OCI-LY1 (cell line): ENCODE data around the gene TMC5.

ENCODE experiments used
- H2AFZ ChIP-seq: fragments of 200-600 bp; sonication (generic), shearing (Covaris generic); 2 replicates; pipeline ENCODE4 v1.6.0; 2014; ENCODE audit warnings: antibody characterized with exemption, mild to moderate bottlenecking, low read length
- H3F3A ChIP-seq: fragments of 200-600 bp; sonication (generic), shearing (Covaris generic); 2 replicates; pipeline ENCODE4 v1.6.0; 2014; ENCODE audit warnings: mild to moderate bottlenecking, antibody characterized with exemption, low read length, moderate library complexity; ENCODE audit not compliant: insufficient read depth
- H3K27ac ChIP-seq: fragments of 200-600 bp; sonication (generic); 2 replicates; pipeline ENCODE4 v1.5.1; 2014; ENCODE audit warnings: low read length, mixed run types, mild to moderate bottlenecking, low read depth; ENCODE audit not compliant: poor library complexity, severe bottlenecking
- H3K27me3 ChIP-seq: fragments of 200-600 bp; sonication (generic); 2 replicates; pipeline ENCODE4 v1.6.0; 2014; ENCODE audit warnings: antibody characterized with exemption, mild to moderate bottlenecking, low read length, moderate library complexity; ENCODE audit not compliant: insufficient read depth
- H3K36me3 ChIP-seq: fragments of 200-600 bp; sonication (generic); 2 replicates; pipeline ENCODE4 v1.6.1; 2014; ENCODE audit warnings: mild to moderate bottlenecking, antibody characterized with exemption, low read length, moderate library complexity, mixed read lengths; ENCODE audit not compliant: insufficient read depth
- H3K4me1 ChIP-seq: fragments of 200-600 bp; sonication (generic); 2 replicates; pipeline ENCODE4 v1.5.1; 2014; ENCODE audit warnings: mild to moderate bottlenecking, low read length, moderate library complexity; ENCODE audit not compliant: insufficient read depth, severe bottlenecking
- H3K4me2 ChIP-seq: fragments of 200-600 bp; sonication (generic), shearing (Covaris generic); 2 replicates; pipeline ENCODE4 v1.6.1; 2014; ENCODE audit warnings: low read length
- H3K4me3 ChIP-seq: fragments of 200-600 bp; sonication (generic); 2 replicates; pipeline ENCODE4 v1.5.1; 2014; ENCODE audit warnings: low read length, low read depth, mild to moderate bottlenecking, mixed read lengths; ENCODE audit not compliant: poor library complexity, severe bottlenecking
- H3K79me2 ChIP-seq: fragments of 200-600 bp; shearing (Covaris generic); 2 replicates; pipeline ENCODE4 v1.6.1; 2016; ENCODE audit warnings: mixed run types, low read length, mixed read lengths; ENCODE audit not compliant: insufficient read depth
- H3K9ac ChIP-seq: fragments of 200-600 bp; sonication (generic), shearing (Covaris generic); 2 replicates; pipeline ENCODE4 v1.6.1; 2014; ENCODE audit warnings: mild to moderate bottlenecking, low read length, mixed read lengths
- H3K9me2 ChIP-seq: fragments of 200-600 bp; sonication (generic), shearing (Covaris generic); 2 replicates; pipeline ENCODE4 v1.6.1; 2014; ENCODE audit warnings: low read depth, mild to moderate bottlenecking, low read length, mixed read lengths
- H3K9me3 ChIP-seq: fragments of 200-600 bp; shearing (Covaris generic); 2 replicates; pipeline ENCODE4 v1.6.1; 2014; ENCODE audit warnings: low read length, mixed read lengths
- H4K20me1 ChIP-seq: fragments of 200-600 bp; sonication (generic), shearing (Covaris generic); 2 replicates; pipeline ENCODE4 v1.6.0; 2016; ENCODE audit warnings: mild to moderate bottlenecking, low read length; ENCODE audit not compliant: insufficient read depth
- CTCF ChIP-seq: fragments of 200-600 bp; sonication (generic), shearing (Covaris generic); IDR thresholded peaks from 2 replicates; pipeline ENCODE4 v1.5.1; 2017; ENCODE audit warnings: mild to moderate bottlenecking, antibody characterized with exemption, low read length, moderate library complexity, mixed read lengths
- EZH2 ChIP-seq: fragments of 200-600 bp; sonication (generic), shearing (Covaris generic); IDR thresholded peaks from 2 replicates; pipeline ENCODE4 v1.8.0; 2017; ENCODE audit warnings: borderline replicate concordance, mixed run types, mild to moderate bottlenecking, antibody characterized with exemption, low read length, moderate library complexity, mixed read lengths

TMC5 gene

GRCh38 chr16:19375561-19376158 is 42.0 kb upstream of the TMC5 start:
- H2AFZ ChIP-seq, result no peak overlapping the region
- no peak overlapping the region for H3K4me3 ChIP-seq

GRCh38 chr16:19377864-19378263 is 39.8 kb upstream of the TMC5 start:
- H3K9ac ChIP-seq, result no peak overlapping the region
- no peak for TF ChIP-seq EZH2
- no peak for TF ChIP-seq CTCF
- H3K36me3 ChIP-seq, result no peaks in the 10 kb centered on the region
- H3K4me2 ChIP-seq, result no peak overlapping the region
- no peak overlapping the region for H3K4me3 ChIP-seq
- H2AFZ ChIP-seq, result no peak overlapping the region
- H3F3A ChIP-seq, result no peaks in the 10 kb centered on the region
- no peaks in the 10 kb centered on the region for H3K27me3 ChIP-seq
- H3K9me3 ChIP-seq, result no peaks in the 10 kb centered on the region
- no peaks in the 10 kb centered on the region for H4K20me1 ChIP-seq
- H3K79me2 ChIP-seq, result no peaks in the 10 kb centered on the region
- H3K4me1 ChIP-seq, result no peaks in the 10 kb centered on the region
- no peak overlapping the region for H3K27ac ChIP-seq
- H3K9me2 ChIP-seq, result no peaks in the 10 kb centered on the region

More at GRCh38 chr16:19375561-19376158, 42.0 kb upstream of the TMC5 start:
- Histone ChIP-seq H3K4me2 (no peak overlapping the region), H3K36me3 (no peaks in the 10 kb centered on the region), H3K4me1 (no peaks in the 10 kb centered on the region), H3K27me3 (no peaks in the 10 kb centered on the region), H3K9ac (no peak overlapping the region), H3K27ac (no peak overlapping the region), H3F3A (no peaks in the 10 kb centered on the region), H4K20me1 (no peaks in the 10 kb centered on the region), H3K9me3 (no peaks in the 10 kb centered on the region), H3K9me2 (no peaks in the 10 kb centered on the region), H3K79me2 (no peaks in the 10 kb centered on the region)
- TF ChIP-seq CTCF (peak; percentile 84), EZH2 (no peak)

GRCh38 chr16:19378511-19378910 is 39.2 kb upstream of the TMC5 start:
- Histone ChIP-seq H3K4me2 (no peak overlapping the region), H3K4me1 (no peaks in the 10 kb centered on the region), H3K9me3 (no peaks in the 10 kb centered on the region), H3K79me2 (no peaks in the 10 kb centered on the region), H4K20me1 (no peaks in the 10 kb centered on the region), H3F3A (no peaks in the 10 kb centered on the region), H3K9ac (no peak overlapping the region), H2AFZ (no peak overlapping the region), H3K4me3 (no peak overlapping the region), H3K36me3 (no peaks in the 10 kb centered on the region), H3K27me3 (no peaks in the 10 kb centered on the region), H3K9me2 (no peaks in the 10 kb centered on the region), H3K27ac (no peak overlapping the region)
- TF ChIP-seq CTCF, result no peak
- TF ChIP-seq EZH2, result no peak
